H7 (cell line): ENCODE measurements around the gene SHPK. TPM values are rescaled to one million over a fixed set of nuclear protein-coding genes. Genes with fewer than 3 reads are reported as not detected.
"Not testable (repeated sequence)": the region's sequence is repeated elsewhere in the genome, so short reads cannot be mapped to it uniquely, and the experiment has no call there.

Experiments used
- DNase-seq: peaks from one replicate; pipeline ENCODE4 v3.0.0; 2012
- H3K27me3 ChIP-seq: 2 replicates; pipeline ENCODE4 v1.6.0; 2011; ENCODE audit warnings: mild to moderate bottlenecking, low read length; ENCODE audit not compliant: control insufficient read depth, insufficient read depth
- H3K36me3 ChIP-seq: replicated peaks from 2 replicates; pipeline ENCODE4 v1.5.1; 2011; ENCODE audit warnings: low read length; ENCODE audit not compliant: control insufficient read depth, insufficient read depth
- H3K4me3 ChIP-seq: 2 replicates; pipeline ENCODE4 v1.5.1; 2011; ENCODE audit warnings: low read depth, mild to moderate bottlenecking, control low read depth, low read length, moderate library complexity; ENCODE audit not compliant: insufficient read depth
- total RNA-seq: library from RNA; depleted of rRNA; stranded (reverse); fragments of >200 nt; shearing (Covaris generic); gene quantifications from 2 replicates; pipeline ENCODE4 v1.2.3, GENCODE V29; 2014

The SHPK gene
- total RNA-seq, 1 experiment from 2014 or later, result 27.0 TPM

GRCh38 chr17:3594051-3594800 is 41.8 kb downstream of the SHPK start:
- Histone ChIP-seq H3K27me3 (no peaks in the 10 kb centered on the region), H3K36me3 (no peaks in the 10 kb centered on the region), H3K4me3 (no peak overlapping the region)
- DNase-seq, result peak; percentile 49

- no peaks in the 10 kb centered on the region for H3K36me3 ChIP-seq
- no peaks in the 10 kb centered on the region for H3K27me3 ChIP-seq
- H3K4me3 ChIP-seq, result no peak overlapping the region
- DNase-seq, result peak; percentile 29
These were observed 42.7 kb downstream of the SHPK start for GRCh38 chr17:3593384-3593783.

GRCh38 chr17:3592216-3592860 is 43.7 kb downstream of the SHPK start:
- peaks cover 2% of the 10 kb centered on the region for H3K36me3 ChIP-seq
- no peaks in the 10 kb centered on the region for H3K27me3 ChIP-seq
- H3K4me3 ChIP-seq, result no peak overlapping the region
- DNase-seq, result peak; percentile 51

- Histone ChIP-seq H3K36me3 (peaks cover 2% of the 10 kb centered on the region), H3K27me3 (no peaks in the 10 kb centered on the region), H3K4me3 (no peak overlapping the region)
- DNase-seq, result peak; percentile 60
These were observed 45.3 kb downstream of the SHPK start for GRCh38 chr17:3590768-3591167.

GRCh38 chr17:3590231-3590630 is 45.8 kb downstream of the SHPK start:
- H3K4me3 ChIP-seq, result no peak overlapping the region
- H3K36me3 ChIP-seq, result peaks cover 2% of the 10 kb centered on the region
- DNase-seq, result no peak
- H3K27me3 ChIP-seq, result no peaks in the 10 kb centered on the region

GRCh38 chr17:3589784-3590183 is 46.3 kb downstream of the SHPK start:
- Histone ChIP-seq H3K36me3 (peaks cover 2% of the 10 kb centered on the region), H3K4me3 (no peak overlapping the region), H3K27me3 (no peaks in the 10 kb centered on the region)
- DNase-seq, result peak; percentile 49

- peaks cover 2% of the 10 kb centered on the region for H3K36me3 ChIP-seq
- no peak overlapping the region for H3K4me3 ChIP-seq
- H3K27me3 ChIP-seq, result no peaks in the 10 kb centered on the region
- peak; percentile 46 for DNase-seq
These were observed 50.2 kb downstream of the SHPK start for GRCh38 chr17:3585826-3586225.

GRCh38 chr17:3583456-3583855 is 52.6 kb downstream of the SHPK start:
- Histone ChIP-seq H3K27me3 (no peaks in the 10 kb centered on the region), H3K4me3 (no peak overlapping the region), H3K36me3 (peaks cover 2% of the 10 kb centered on the region)
- DNase-seq, result peak; percentile 47

GRCh38 chr17:3582915-3583314 is 53.1 kb downstream of the SHPK start:
- H3K27me3 ChIP-seq, result no peaks in the 10 kb centered on the region
- H3K36me3 ChIP-seq, result no peaks in the 10 kb centered on the region; the same call in 1 of the 2 replicates
- H3K4me3 ChIP-seq, result no peak overlapping the region
- peak; percentile 23 for DNase-seq

GRCh38 chr17:3578667-3579066 is 57.4 kb downstream of the SHPK start:
- H3K36me3 ChIP-seq, DNase-seq, H3K27me3 ChIP-seq, H3K4me3 ChIP-seq: not testable (repeated sequence)

- no peaks in the 10 kb centered on the region for H3K36me3 ChIP-seq
- H3K27me3 ChIP-seq, result no peaks in the 10 kb centered on the region
- no peak overlapping the region for H3K4me3 ChIP-seq
- DNase-seq, result peak; percentile 26
These were observed 59.1 kb downstream of the SHPK start for GRCh38 chr17:3576970-3577369.

- no peak overlapping the region for H3K4me3 ChIP-seq
- H3K36me3 ChIP-seq, result no peaks in the 10 kb centered on the region
- H3K27me3 ChIP-seq, result no peaks in the 10 kb centered on the region
- DNase-seq, result no peak
These were observed 60.5 kb downstream of the SHPK start for GRCh38 chr17:3575511-3575910.

GRCh38 chr17:3574231-3574630 is 61.8 kb downstream of the SHPK start:
- no peak overlapping the region for H3K4me3 ChIP-seq
- DNase-seq, result no peak
- H3K27me3 ChIP-seq, result no peaks in the 10 kb centered on the region
- H3K36me3 ChIP-seq, result no peaks in the 10 kb centered on the region

- DNase-seq, result peak; percentile 26
- Histone ChIP-seq H3K4me3 (no peak overlapping the region), H3K27me3 (no peaks in the 10 kb centered on the region), H3K36me3 (no peaks in the 10 kb centered on the region)
These were observed 62.6 kb downstream of the SHPK start for GRCh38 chr17:3573246-3574100.

GRCh38 chr17:3572231-3572630 is 63.8 kb downstream of the SHPK start:
- H3K4me3 ChIP-seq, result no peak overlapping the region
- peak; percentile 13 for DNase-seq

More at GRCh38 chr17:3572231-3572630, 63.8 kb downstream of the SHPK start:
- no peaks in the 10 kb centered on the region for H3K27me3 ChIP-seq
- no peaks in the 10 kb centered on the region for H3K36me3 ChIP-seq
